HCT116 (cell line): ENCODE measurements around the gene DIDO1. TPM values are rescaled to one million over a fixed set of nuclear protein-coding genes. Genes with fewer than 3 reads are reported as not detected.

Experiments used
- ATAC-seq: fragments of 200-7000 bp; cut with Tn5 transposase; 2 replicates; pipeline ENCODE4 v1.9.1; 2020; ENCODE audit warnings: mild to moderate bottlenecking, moderate library complexity
- BruUV-seq: library from RNA; stranded (reverse); fragments of 400-500 nt; replicated peaks from 2 replicates; lab custom pipeline; 2021; lab: Mats Ljungman, UMichigan
- CTCF ChIA-PET: fragments of 300-600 bp; sonication (Branson Sonifier 250); formaldehyde crosslinking; loops from one replicate; lab custom pipeline; 2021; ENCODE audit warnings: antibody characterized with exemption; lab: Charles Lee
- POLR2A ChIA-PET: fragments of 300-600, 350-600 bp; sonication (Branson Sonifier 250); formaldehyde crosslinking; loops from one replicate; lab custom pipeline; 2021; ENCODE audit warnings: antibody characterized with exemption; lab: Charles Lee
- RAD21 ChIA-PET, 2 experiments: fragments of 300-600 bp; sonication (Branson Sonifier 250); formaldehyde crosslinking; loops; one replicate each; lab custom pipeline; 2023; ENCODE audit warnings: low total read pairs in 2 of 2; ENCODE audit not compliant: uncharacterized antibody in 2 of 2, unreplicated experiment in 2 of 2, low non-redundant PET in 1 of 2; lab: Charles Lee
- DNase-seq: peaks from one replicate; pipeline ENCODE4 v3.0.0-alpha.2; 2010; ENCODE audit warnings: low read depth, low spot score
- H2AFZ ChIP-seq: fragments of 200-600 bp; shearing (Covaris generic), sonication (generic); 2 replicates; pipeline ENCODE4 v1.6.1; 2017; ENCODE audit warnings: low read depth, mixed run types, mixed read lengths, antibody characterized with exemption, low read length; ENCODE audit not compliant: poor library complexity, severe bottlenecking
- H3K27ac ChIP-seq: 2 replicates; pipeline ENCODE4 v1.5.1; 2012; ENCODE audit warnings: low read depth, low read length
- H3K27me3 ChIP-seq: fragments of 200-600 bp; sonication (generic); 2 replicates; pipeline ENCODE4 v1.6.1; 2016; ENCODE audit warnings: mixed run types, low read length, mixed read lengths; ENCODE audit not compliant: insufficient read depth
- H3K36me3 ChIP-seq, 2 experiments: fragments of 200-500 bp in 1 of 2; fragments of 200-600 bp in 1 of 2; sonication (Bioruptor generic) in 1 of 2; sonication (generic) in 1 of 2; 2 replicates each; pipeline versions ENCODE4 v1.5.1 to v1.6.1; 2014 to 2016; ENCODE audit warnings: low read length in 2 of 2, inconsistent platforms in 1 of 2, mixed read lengths in 1 of 2, mixed run types in 1 of 2; ENCODE audit not compliant: insufficient read depth in 2 of 2, control insufficient read depth in 1 of 2
- H3K4me1 ChIP-seq, 2 experiments: fragments of 200-600 bp in 1 of 2; sonication (generic) in 1 of 2; 2 replicates each; pipeline versions ENCODE4 v1.5.1 to v1.6.1; 2012 to 2017; ENCODE audit warnings: low read length in 2 of 2, inconsistent platforms in 1 of 2, mild to moderate bottlenecking in 1 of 2, mixed read lengths in 1 of 2, mixed run types in 1 of 2, moderate library complexity in 1 of 2; ENCODE audit not compliant: insufficient read depth in 2 of 2, control insufficient read depth in 1 of 2
- H3K4me2 ChIP-seq: fragments of 200-600 bp; sonication (generic); 2 replicates; pipeline ENCODE4 v1.6.1; 2017; ENCODE audit warnings: mixed run types, low read length, mixed read lengths
- H3K4me3 ChIP-seq, 2 experiments: fragments of 200-600 bp in 1 of 2; sonication (generic) in 1 of 2; replicated peaks in 1 of 2; 2 replicates each; pipeline ENCODE4 v1.5.1; 2011 to 2016; ENCODE audit warnings: low read length in 2 of 2, control low read depth in 1 of 2, low read depth in 1 of 2, mild to moderate bottlenecking in 1 of 2, mixed read lengths in 1 of 2, mixed run types in 1 of 2
- H3K79me2 ChIP-seq: fragments of 200-600 bp; sonication (generic); 2 replicates; pipeline ENCODE4 v1.6.1; 2017; ENCODE audit warnings: mild to moderate bottlenecking, mixed run types, low read length, moderate library complexity, mixed read lengths; ENCODE audit not compliant: insufficient read depth
- H3K9ac ChIP-seq: fragments of 200-600 bp; sonication (generic); 2 replicates; pipeline ENCODE4 v1.6.1; 2016; ENCODE audit warnings: low read length, mixed read lengths
- H3K9me2 ChIP-seq: fragments of 200-600 bp; sonication (generic), shearing (Covaris generic); 2 replicates; pipeline ENCODE4 v1.6.1; 2017; ENCODE audit warnings: mixed run types, mild to moderate bottlenecking, moderate library complexity; ENCODE audit not compliant: insufficient read depth
- H3K9me3 ChIP-seq, 2 experiments: fragments of 200-500 bp in 1 of 2; fragments of 200-600 bp in 1 of 2; sonication (Bioruptor generic) in 1 of 2; sonication (generic) in 1 of 2; 2 replicates each; pipeline ENCODE4 v1.6.1; 2014 to 2017; ENCODE audit warnings: low read length in 2 of 2, mixed read lengths in 2 of 2, inconsistent platforms in 1 of 2, low read depth in 1 of 2, mild to moderate bottlenecking in 1 of 2, mixed run types in 1 of 2, moderate library complexity in 1 of 2; ENCODE audit not compliant: control insufficient read depth in 1 of 2, insufficient read depth in 1 of 2
- H4K20me1 ChIP-seq: fragments of 200-600 bp; sonication (generic), shearing (Covaris generic); 2 replicates; pipeline ENCODE4 v1.6.1; 2017; ENCODE audit warnings: mixed run types, mild to moderate bottlenecking, moderate library complexity; ENCODE audit not compliant: insufficient read depth
- CBX3 ChIP-seq: IDR thresholded peaks from 2 replicates; pipeline ENCODE4 v1.6.1; 2012; ENCODE audit warnings: low read depth
- CEBPB ChIP-seq: IDR thresholded peaks from 2 replicates; pipeline ENCODE4 v1.6.1; 2012; ENCODE audit warnings: low read depth
- CTCF ChIP-seq, 3 experiments: fragments of 200-600 bp in 1 of 3; sonication (generic) in 1 of 3; IDR thresholded peaks in 2 of 3; conservative IDR thresholded peaks in 1 of 3; 2 replicates each; pipeline ENCODE4 v1.5.1; 2012 to 2017; ENCODE audit warnings: low read depth in 2 of 3, low read length in 2 of 3, antibody characterized with exemption in 1 of 3, borderline replicate concordance in 1 of 3, control low read depth in 1 of 3, mild to moderate bottlenecking in 1 of 3, mixed read lengths in 1 of 3, mixed run types in 1 of 3, moderate library complexity in 1 of 3; ENCODE audit not compliant: insufficient read depth in 1 of 3
- EGR1 ChIP-seq: IDR thresholded peaks from 2 replicates; pipeline ENCODE4 v1.6.1; 2012; ENCODE audit warnings: low read depth
- EZH2phosphoT487 ChIP-seq: fragments of 200-600 bp; IDR thresholded peaks from 2 replicates; pipeline ENCODE4 v1.6.1; 2018; ENCODE audit warnings: antibody characterized with exemption, borderline replicate concordance
- FOSL1 ChIP-seq: IDR thresholded peaks from 2 replicates; pipeline ENCODE4 v1.6.1; 2012; ENCODE audit warnings: low read depth
- POLR2A ChIP-seq: IDR thresholded peaks from 2 replicates; pipeline ENCODE4 v1.7.0; 2011; ENCODE audit warnings: borderline replicate concordance; ENCODE audit not compliant: insufficient read depth, insufficient read length; ENCODE audit errors: extremely low read depth
- RAD21 ChIP-seq: IDR thresholded peaks from 2 replicates; pipeline ENCODE4 v1.6.1; 2012; ENCODE audit warnings: low read depth, mild to moderate bottlenecking
- SIN3A ChIP-seq: IDR thresholded peaks from 2 replicates; pipeline ENCODE4 v1.6.1; 2012; ENCODE audit warnings: low read depth
- SP1 ChIP-seq: IDR thresholded peaks from 2 replicates; pipeline ENCODE4 v1.6.1; 2012; ENCODE audit warnings: low read depth
- YY1 ChIP-seq: IDR thresholded peaks from 2 replicates; pipeline ENCODE4 v1.6.1; 2011; ENCODE audit warnings: low read length, low read depth, moderate library complexity, mild to moderate bottlenecking; ENCODE audit not compliant: insufficient replicate concordance; ENCODE audit errors: extremely low read depth
- ZFX ChIP-seq: fragments of 450-650 bp; IDR thresholded peaks from 2 replicates; pipeline ENCODE4 v1.6.1; 2017
- intact Hi-C: fragments of 100-400 bp; cut with micrococcal nuclease; formaldehyde crosslinking; loops from 2 replicates; pipeline ENCODE4 v1.10.0; 2022
- total RNA-seq: library from RNA; stranded (reverse); gene quantifications from one replicate; pipeline ENCODE4 v1.2.1, GENCODE V29; 2021; ENCODE audit not compliant: unreplicated experiment
- TF ChIP-seq, protein P1 (sequence below): IDR thresholded peaks from 2 replicates; pipeline ENCODE4 v1.6.1; 2012

The DIDO1 gene
- total RNA-seq, 1 experiment from 2014 or later = 41.4 TPM

DNA sequence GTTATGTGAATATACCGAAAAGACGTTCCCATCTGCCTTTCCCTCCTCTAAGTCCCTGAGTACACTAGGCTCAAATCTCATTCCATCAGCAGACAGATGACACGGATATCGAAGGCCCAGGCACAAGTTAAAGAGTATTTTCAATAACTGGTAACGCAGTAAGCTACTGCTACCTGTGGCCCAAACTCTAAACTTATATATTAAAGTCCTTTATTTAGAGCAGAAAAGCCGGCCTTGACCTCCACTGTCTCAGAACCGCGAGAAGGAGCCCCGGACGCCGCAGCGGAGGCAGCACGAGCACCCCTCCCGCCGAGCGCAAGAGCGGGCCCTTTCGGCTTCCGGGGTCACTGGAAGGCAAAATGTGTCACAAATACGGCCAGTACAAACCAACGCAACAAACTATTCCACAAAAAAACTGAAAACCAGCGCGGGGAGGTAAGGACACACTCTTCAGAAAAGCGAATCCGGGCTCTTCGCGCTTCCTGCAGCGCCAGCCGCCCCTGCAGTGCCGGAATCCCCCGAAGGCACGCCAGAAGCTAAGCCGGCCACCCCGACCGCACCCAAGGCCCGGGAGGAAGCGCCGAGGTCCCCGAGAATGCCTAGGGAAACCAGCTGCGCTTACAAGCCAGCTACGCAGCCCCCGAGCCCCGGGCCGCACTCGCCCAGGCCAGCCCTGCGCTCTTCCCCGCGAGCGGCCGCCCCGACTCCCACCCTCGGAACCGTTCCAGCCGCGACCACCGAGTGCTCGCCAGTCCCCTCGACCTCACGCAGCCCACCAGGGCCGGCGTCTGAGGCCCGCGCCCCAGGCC is 681 bp downstream of the DIDO1 start:
- BruUV-seq = TSS peak; percentile 51
- H2AFZ ChIP-seq = no peak overlapping the region

GRCh38 chr20:62925076-62925419 is 1.3 kb downstream of the DIDO1 start:
- RAD21 ChIA-PET = no interaction called here
- CTCF ChIA-PET = no interaction called here
- POLR2A ChIA-PET = no interaction called here
- Histone ChIP-seq H3K79me2 (peaks cover 99% of the 10 kb centered on the region), H3K27me3 (no peaks in the 10 kb centered on the region), H3K4me2 (peak overlapping the region; percentile 75), H3K27ac (peak overlapping the region; percentile 94), H2AFZ (no peak overlapping the region), H3K9me3 (no peaks in the 10 kb centered on the region), H4K20me1 (peaks cover 51% of the 10 kb centered on the region), H3K4me3 (peak overlapping the region; percentile 71 to 89), H3K4me1 (peaks cover 48 to 76% of the 10 kb centered on the region in 2 experiments), H3K9me2 (no peaks in the 10 kb centered on the region), H3K9ac (peak overlapping the region; percentile 96), H3K36me3 (peaks cover 0 to 3% of the 10 kb centered on the region in 2 experiments; a peak in 1 of 4 replicates)
- intact Hi-C loops = no loop called here
- BruUV-seq = no TSS peak
- no peak for TF ChIP-seq POLR2A
- TF ChIP-seq YY1 = no peak
- TF ChIP-seq SP1 = no peak
- no peak for TF ChIP-seq EZH2phosphoT487
- TF ChIP-seq, protein P1, sequence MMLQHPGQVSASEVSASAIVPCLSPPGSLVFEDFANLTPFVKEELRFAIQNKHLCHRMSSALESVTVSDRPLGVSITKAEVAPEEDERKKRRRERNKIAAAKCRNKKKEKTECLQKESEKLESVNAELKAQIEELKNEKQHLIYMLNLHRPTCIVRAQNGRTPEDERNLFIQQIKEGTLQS = no peak
- no peak for TF ChIP-seq SIN3A
- TF ChIP-seq CTCF (IDR thresholded peaks at IDR 0.05 in 2 of 3, conservative IDR thresholded peaks at IDR 0.05 in 1 of 3; ENCODE audit: borderline replicate concordance in 1 of 3, insufficient read depth in 1 of 3, low read depth in 2 of 3, low read length in 2 of 3) = no peak
- TF ChIP-seq ZFX = no peak
- TF ChIP-seq RAD21 = no peak
- no peak for TF ChIP-seq CBX3
- no peak for TF ChIP-seq FOSL1
- ATAC-seq (no peak), DNase-seq (no peak)

More for the DNA sequence above, 681 bp downstream of the DIDO1 start:
- H4K20me1 ChIP-seq = peaks cover 46% of the 10 kb centered on the region
- CTCF ChIA-PET = no interaction called here
- intact Hi-C loops = no loop called here
- POLR2A ChIA-PET = no interaction called here
- peaks cover 99% of the 10 kb centered on the region for H3K79me2 ChIP-seq
- H3K4me1 ChIP-seq = peaks cover 49 to 79% of the 10 kb centered on the region in 2 experiments
- H3K27ac ChIP-seq = peak overlapping the region; percentile 94
- no peaks in the 10 kb centered on the region for H3K9me2 ChIP-seq
- TF ChIP-seq, protein P1 = no peak
- TF ChIP-seq YY1 (no peak), SP1 (no peak), POLR2A (no peak), CEBPB (no peak), EGR1 (no peak)
- H3K4me3 ChIP-seq = peak overlapping the region; percentile 71 to 89
- peak overlapping the region; percentile 75 for H3K4me2 ChIP-seq
- no peaks in the 10 kb centered on the region for H3K9me3 ChIP-seq
- ATAC-seq (peak; percentile 8), DNase-seq (no peak)
- RAD21 ChIA-PET = no interaction called here
- H3K36me3 ChIP-seq = 0 out of 4 replicates have a peak, but pooled peaks cover 0 to 3% of the 10 kb centered on the region in 2 experiments
- H3K9ac ChIP-seq = peak overlapping the region; percentile 96
- H3K27me3 ChIP-seq = no peaks in the 10 kb centered on the region
